ENCODE measurements around the gene NTRK1.
"Not testable (repeated sequence)": the region's sequence is repeated elsewhere in the genome, so short reads cannot be mapped to it uniquely, and the experiment has no call there.

The NTRK1 gene

DNA sequence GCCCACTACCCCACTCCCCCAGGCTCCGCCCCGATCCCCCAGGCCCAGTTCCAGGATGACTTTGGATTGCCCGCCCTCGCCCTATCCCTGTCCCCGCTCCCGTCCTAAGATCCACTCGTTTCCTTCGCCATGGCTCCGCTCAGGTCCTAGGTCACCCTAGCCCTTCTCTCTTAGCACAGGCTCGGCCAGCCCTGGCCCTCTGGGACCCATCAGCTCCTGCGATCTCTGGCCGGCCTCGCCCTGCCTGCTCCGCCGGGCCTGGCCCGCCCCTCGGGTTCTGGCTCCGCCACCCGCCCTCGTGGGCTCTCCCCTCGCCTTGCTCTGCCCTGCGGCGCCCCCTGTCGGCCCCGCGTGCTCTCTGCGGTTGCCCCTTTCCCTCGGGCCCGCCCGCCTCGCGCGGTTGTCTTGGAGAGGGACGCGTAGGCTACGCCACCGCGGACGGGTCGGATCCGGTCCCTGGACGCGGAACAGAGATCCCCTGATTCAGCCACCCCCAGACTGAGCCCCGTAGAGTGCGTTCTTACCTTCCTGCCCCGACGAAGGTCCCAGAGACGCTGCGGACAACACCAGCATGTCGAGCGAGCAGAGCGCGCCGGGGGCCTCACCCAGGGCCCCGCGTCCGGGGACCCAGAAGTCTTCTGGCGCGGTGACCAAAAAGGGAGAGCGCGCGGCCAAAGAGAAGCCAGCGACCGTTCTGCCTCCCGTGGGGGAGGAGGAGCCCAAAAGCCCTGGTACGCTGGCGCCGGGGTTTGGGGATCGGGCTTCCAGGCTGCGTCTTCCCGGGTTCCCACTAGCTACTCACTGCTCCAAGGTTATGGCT is 59.8 kb downstream of the NTRK1 start, which contains the start of gene LRRC71:
TSS of gene LRRC71 (plus strand) at position 400 of the 820 bp plus-strand sequence. CDS start at position 572, 172 bp downstream.
- peak; percentile 68 for DNase-seq

DNA sequence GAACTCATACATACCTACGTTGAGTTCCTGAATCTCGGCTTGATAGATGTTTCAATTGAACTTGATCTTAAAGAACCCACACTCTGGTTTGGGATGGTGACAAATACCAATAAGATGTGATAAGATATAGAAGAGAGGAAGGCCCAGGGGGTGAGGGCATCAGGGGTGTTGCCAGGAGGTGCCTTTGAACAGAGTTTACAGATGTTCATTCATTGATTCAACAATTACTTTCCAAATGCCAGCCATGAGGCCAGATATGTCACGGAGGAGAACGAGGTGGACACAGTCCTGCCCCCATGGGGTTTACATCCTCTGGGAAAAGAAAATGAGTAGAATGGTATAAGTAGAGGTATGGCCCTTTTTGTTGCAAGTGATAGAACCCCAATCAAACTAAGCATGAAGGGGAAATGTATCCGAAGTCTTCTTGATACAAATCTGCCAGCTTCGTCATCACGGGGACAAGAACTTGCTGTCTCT is 60.4 kb downstream of the NTRK1 start:
- DNase-seq, result no peak

DNA sequence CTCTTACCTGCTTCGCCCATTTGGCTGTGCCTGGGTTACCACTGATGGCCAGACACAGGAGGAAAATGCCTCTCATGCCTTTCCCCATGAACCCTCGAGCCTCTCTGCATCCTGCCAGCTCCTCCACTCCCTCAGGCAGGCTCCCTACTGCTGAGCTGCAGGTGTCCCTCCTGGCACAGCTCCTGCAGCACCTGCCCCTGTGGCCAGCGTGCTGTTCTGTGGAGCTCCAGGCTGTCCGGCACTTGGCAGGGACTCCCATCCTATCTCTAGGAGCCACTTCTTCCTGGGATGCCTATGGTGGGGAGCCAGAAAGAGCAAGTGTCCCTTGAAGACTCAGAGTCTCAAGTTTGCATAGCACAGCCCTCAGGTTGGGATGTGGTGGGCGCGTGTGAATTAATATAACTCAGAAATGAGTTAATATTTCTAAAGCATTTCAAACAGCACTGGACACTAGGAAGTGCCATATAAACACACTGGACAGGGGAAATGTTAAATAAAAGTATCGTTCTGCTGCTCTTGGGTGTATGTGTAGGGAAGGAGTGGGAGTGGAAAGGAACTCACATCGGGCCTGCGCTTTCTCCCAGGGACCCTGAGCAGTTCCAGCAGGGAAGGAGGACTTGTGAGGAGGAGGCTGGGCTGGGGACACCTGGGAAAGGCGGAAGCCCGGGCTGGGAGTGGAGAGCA is 62.5 kb downstream of the NTRK1 start:
- DNase-seq, result no peak

DNA sequence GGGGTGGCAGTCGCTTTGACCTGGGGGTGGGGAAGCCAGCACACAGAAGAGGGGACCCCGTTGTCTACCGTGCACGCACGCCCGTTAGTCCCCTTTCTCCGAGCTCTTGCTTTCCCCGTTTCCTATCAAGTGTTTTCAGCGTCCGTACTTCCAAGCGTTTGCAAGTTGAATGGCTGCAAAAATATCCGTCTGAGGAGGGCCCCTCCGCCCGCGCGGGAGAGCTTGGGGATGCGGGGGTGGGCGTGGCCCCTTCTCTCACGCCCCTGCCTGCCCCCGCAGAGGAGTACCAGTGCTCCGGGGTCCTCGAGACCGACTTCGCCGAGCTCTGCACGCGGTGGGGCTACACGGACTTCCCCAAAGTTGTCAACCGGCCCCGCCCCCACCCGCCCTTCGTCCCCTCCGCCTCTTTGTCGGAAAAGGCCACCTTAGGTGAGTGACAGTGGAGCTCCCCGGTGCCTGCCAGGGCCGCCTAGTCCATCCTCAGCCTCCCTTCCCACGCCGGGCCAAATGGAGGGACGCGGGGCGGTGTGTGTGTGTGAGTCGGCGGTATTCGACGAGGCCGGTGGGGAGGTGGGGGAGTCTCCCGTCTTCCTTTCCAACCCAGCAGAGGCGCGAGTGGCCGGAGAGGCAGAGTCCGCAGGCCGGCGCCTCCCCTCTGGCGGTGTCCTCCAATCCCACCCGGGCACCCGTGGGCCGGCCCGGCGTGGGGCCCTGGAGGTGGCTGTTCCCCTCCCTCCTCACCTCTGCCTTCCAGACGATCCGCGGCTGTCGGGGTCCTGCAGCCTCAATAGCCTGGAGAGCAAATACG is 63.2 kb downstream of the NTRK1 start:
- DNase-seq, result no peak

GRCh38 chr1:156924478-156925153 is 64.0 kb downstream of the NTRK1 start:
- no peak for DNase-seq

GRCh38 chr1:156925154-156926010 is 64.7 kb downstream of the NTRK1 start:
- DNase-seq, result no peak

- no peak for DNase-seq
Measured at GRCh38 chr1:156926175-156926574, 65.5 kb downstream of the NTRK1 start.

- DNase-seq, result not testable (repeated sequence)
Measured at GRCh38 chr1:156926695-156927094, 66.0 kb downstream of the NTRK1 start.

DNA sequence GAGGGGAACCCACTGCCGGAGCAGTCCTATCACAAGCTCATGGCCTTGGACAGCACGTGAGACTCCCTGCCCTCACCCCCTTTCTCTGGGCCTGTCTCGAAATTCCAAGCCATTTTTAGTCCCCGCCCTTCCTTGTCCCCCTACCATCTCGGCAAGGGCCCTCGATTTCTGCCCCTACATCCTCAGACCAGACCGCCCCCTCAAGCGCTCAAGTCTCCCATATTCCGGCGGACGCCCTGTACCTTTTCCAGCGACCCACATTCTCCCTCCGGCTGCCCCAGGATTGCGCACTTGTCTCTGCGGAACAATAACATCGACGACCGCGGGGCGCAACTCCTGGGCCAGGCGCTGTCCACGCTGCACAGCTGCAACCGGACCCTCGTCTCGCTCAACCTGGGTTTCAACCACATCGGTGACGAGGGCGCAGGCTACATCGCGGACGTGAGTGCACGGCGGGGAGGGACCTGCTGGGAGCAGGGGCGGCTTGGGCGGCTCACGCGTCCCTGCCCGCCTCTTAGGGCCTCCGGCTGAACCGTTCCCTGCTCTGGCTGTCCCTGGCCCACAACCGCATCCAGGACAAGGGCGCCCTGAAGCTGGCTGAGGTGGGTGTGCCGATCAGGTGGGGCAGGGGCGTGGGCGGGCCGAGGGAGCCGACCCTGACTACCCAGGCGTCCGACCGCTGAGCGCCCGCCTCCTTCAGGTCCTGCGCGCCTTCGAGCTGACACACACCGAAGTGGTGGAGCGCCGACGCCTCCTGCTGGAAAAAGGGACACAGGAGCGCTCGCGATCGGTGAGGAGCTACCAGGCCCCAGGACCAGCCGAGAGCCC is 66.8 kb downstream of the NTRK1 start:
- DNase-seq, result peak; percentile 64

GRCh38 chr1:156928043-156928602 is 67.5 kb downstream of the NTRK1 start:
- no peak for DNase-seq

DNA sequence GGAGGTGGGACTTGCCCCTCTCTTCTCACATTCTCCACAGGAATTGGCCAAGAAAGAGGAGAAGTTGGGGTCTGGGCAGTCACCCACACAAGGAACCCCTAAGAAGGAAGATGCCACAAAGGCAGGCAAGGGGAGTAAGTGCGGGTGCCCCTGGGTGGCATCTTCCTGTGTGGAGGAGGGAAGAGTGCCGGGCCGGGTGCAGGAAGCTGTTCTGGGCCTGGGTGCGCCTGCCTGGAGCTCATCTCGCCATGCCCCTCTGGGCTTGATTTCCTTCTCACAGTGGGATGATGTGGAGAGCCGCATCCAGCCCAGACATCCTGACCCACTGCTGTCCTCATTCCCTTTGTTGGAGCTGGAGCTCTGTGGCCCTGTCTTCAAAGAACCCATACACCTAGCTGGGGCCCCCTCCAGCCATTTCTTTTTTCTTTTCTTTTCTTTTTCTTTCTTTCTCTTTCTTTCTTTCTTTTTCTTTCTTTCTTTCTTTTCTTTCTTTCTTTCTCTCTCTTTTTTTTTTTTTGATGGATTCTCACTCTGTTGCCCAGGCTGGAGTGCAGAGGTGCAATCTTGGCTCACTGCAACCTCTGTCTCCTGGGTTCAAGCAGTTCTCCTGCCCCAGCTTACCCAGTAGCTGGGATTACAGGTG is 69.1 kb downstream of the NTRK1 start:
- no peak for DNase-seq

GRCh38 chr1:156930483-156930882 is 69.8 kb downstream of the NTRK1 start:
- DNase-seq, result no peak
